GM21515 (cell line): ENCODE data around the gene UBE2S.
"Not testable (repeated sequence)": the region's sequence is repeated elsewhere in the genome, so short reads cannot be mapped to it uniquely, and the experiment has no call there.

Experiments used
- ATAC-seq: cut with Tn5 transposase; IDR thresholded peaks from one replicate; pipeline ENCODE4 v1.9.1; 2021; ENCODE audit not compliant: unreplicated experiment

The UBE2S gene

DNA sequence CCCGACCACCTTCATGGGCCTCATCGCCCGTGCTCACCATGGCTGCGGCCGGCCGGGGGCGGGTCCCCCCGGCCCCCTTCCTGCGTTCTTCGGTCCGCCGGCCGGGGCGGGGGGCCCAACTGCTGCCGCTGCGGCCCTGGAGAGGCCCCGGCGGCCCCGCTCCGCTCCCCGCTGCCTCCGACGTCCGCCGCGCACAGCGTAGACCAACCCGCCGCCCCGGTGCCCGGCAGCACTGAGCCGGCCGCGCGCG lies at the start of gene UBE2S:
TSS of gene UBE2S (minus strand) at position 239 of the 250 bp plus-strand sequence. CDS start at position 40, 199 bp downstream.
- ATAC-seq, result not testable (repeated sequence)

- ATAC-seq, result no peak
These were observed 48.8 kb upstream of the UBE2S start for GRCh38 chr19:55456347-55456746.

DNA sequence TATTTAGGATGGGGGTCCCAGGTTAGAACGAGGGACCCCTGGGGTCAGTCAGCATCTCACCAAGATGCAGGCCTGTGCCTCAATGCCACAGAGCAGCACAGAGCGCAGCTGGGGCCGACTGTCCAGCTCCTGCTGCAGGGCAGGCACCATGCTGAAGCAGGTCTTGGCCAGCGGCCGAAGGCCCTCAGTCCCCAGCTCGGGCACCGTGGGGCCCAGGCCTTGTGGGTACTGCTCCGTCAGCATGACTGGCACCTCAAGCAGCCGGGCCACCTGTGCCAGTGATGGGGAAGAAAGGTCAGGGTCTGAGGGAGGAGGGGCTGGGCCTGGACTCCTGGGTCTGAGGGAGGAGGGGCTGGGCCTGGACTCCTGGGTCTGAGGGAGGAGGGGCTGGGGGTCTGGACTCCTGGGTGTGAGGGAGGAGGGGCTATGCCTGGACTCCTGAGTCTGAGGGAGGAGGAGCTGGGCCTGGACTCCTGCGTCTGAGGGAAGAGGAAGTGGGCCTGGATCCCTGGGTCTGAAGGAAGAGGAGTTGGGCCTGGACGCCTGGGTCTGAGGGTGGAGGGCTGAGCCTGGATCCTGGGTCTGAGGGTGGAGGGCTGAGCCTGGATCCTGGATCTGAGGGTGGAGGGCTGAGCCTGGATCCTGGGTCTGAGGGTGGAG lies 48.1 kb upstream of the UBE2S start:
- ATAC-seq, result no peak

DNA sequence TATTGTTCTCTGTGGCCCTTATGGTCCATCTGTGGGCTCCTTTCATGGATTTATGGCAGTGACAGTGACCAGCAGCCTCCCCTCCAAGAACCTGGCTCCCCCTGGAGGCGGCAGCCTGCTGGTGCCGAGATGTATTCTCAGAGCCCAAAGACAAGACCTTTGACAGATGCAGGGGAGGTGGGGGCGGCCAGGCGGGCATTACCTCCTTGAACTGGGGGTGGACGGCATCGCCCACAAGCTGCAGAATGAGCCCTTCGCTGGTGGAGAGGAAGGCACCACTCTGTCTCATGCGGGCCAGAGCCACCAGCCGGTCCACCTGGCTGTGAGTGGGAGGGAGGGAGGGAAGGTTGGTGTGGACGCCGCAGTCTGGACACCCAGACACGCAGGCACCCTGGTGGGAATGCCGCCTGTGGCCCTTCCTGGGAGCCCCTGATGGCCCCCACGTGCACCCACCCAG lies 47.2 kb upstream of the UBE2S start:
- ATAC-seq, result no peak

GRCh38 chr19:55453511-55454260 lies 46.1 kb upstream of the UBE2S start:
- no peak for ATAC-seq

DNA sequence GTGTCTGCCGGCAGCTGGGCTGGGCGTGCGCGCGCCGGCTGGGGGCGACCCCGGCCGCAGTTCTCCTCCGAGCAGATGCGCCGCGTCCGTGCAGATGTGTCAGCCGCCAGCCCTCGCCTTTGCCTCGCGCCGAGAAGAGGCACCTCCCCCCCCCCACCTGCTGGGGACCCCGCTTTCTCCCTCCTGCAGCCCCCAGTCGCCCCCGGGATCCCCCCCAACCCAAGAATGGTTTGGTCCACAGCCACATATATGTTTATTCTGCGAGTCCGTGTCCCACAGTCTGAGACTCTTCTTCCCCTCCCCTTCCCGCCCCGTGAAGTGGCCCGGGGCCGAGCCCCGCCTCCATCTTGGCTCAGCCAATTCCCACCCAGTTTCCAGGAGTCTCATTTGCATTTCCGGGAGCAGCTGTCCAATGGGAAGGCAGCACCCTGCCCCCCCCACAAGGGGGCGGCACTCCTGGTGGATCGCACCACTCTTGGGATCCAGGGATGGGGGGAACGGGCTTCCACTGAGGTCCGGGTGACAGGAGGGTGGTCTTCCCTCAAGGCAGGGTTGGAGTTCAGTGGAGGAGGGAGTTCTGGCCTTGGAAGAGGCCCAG lies 45.3 kb upstream of the UBE2S start:
- no peak for ATAC-seq

GRCh38 chr19:55451965-55452748 lies 44.6 kb upstream of the UBE2S start:
- no peak for ATAC-seq

DNA sequence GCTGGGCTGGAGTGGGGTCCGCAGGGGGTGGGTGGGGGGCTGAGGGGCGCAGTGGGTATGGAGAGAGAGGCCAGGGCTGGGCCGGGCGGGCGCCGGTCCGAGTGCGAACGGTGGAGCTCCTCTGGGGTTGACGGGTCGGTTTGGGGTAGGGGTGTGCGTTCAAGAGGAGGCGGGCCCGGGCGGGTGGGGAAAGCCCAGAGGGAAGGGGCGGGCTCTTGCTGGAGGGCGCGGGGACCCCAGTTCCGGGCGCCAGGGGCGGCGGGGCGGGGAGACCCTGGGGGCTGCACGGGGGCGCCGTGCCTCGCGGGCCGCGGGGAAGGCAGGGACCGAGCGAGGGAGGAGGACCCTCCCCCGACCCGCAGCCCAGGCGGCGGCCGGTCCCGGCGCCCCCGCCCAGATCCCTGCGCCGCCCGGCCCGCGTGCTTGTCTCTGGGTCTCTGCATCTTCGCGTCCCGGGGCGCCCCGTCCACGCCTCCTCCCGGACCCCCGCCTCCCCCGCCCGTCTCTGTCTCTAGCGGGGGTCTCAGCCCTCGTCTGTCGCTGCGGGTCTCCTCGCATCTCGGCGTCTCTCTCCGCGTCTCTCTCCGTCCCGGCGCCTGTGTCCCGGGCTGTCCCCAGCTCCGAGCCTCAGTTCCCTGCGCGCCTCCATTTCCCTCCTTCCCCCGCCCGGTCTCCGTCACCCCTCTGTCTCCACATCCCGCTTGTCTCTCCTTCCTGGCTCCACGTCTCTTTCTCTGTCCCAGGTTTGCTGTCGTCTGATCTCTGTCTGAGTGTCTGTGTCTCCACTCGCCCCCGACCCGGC lies 43.8 kb upstream of the UBE2S start:
- ATAC-seq, result no peak

GRCh38 chr19:55449469-55449868 lies 41.9 kb upstream of the UBE2S start:
- ATAC-seq, result no peak

DNA sequence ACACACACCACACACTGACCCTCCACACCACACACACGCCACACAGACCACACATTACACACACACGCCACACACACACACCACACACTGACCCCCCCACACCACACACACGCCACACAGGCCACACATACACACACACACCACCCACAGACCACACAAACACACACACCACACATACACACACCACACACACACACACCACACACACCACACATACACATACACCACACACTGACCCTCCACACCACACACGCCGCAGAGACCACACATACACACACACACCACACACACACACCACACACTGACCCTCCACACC lies 40.5 kb upstream of the UBE2S start:
- ATAC-seq, result not testable (repeated sequence)

- ATAC-seq, result no peak
These were observed 40.0 kb upstream of the UBE2S start for GRCh38 chr19:55447421-55448174.

GRCh38 chr19:55446060-55446459 lies 38.5 kb upstream of the UBE2S start:
- ATAC-seq, result no peak

- no peak for ATAC-seq
These were observed 37.1 kb upstream of the UBE2S start for GRCh38 chr19:55444646-55445045.

- no peak for ATAC-seq
These were observed 36.4 kb upstream of the UBE2S start for GRCh38 chr19:55443824-55444480.

GRCh38 chr19:55443045-55443823 lies 35.6 kb upstream of the UBE2S start, which contains the start of gene SHISA7:
Gene SHISA7 (minus strand): TSS chr19:55443300. CDS start chr19:55442863, 437 bp downstream.
- ATAC-seq, result no peak

GRCh38 chr19:55442372-55442961 lies 34.9 kb upstream of the UBE2S start:
- no peak for ATAC-seq

- ATAC-seq, result no peak
These were observed 34.2 kb upstream of the UBE2S start for GRCh38 chr19:55441692-55442321.

- ATAC-seq, result no peak
These were observed 33.7 kb upstream of the UBE2S start for GRCh38 chr19:55441319-55441691.
